Pancreas (tissue), 10 donors: Measurements from ENCODE around the gene GFY. TPM values are rescaled to one million over a fixed set of nuclear protein-coding genes. Genes with fewer than 3 reads are reported as not detected.

ENCODE experiments used
- ATAC-seq, 4 donors: fragments of 200-7000 bp; cut with Tn5 transposase; one replicate each; pipeline versions ENCODE4 v1.8.0 to v1.9.1; 2020; ENCODE audit warnings: mild to moderate bottlenecking in 4 of 4, moderate library complexity in 4 of 4
- DNase-seq, 6 donors: peaks; one replicate each; pipeline ENCODE4 v3.0.0-alpha.2; 2020
- FAIRE-seq: peaks from 2 replicates; lab custom pipeline; 2012; peaks lifted over from hg19 to GRCh38; lab: Jason Lieb, UNC
- H3K27ac ChIP-seq, 4 donors: fragments of 200-600 bp; sonication (generic); 1 replicate in 3 of 4; 2 replicates in 1 of 4; pipeline versions ENCODE4 v1.5.0 to v1.8.0; 2020
- H3K27me3 ChIP-seq, 4 donors: fragments of 200-600 bp; one replicate each; pipeline ENCODE4 v1.8.0; 2021
- H3K36me3 ChIP-seq, 3 donors: fragments of 200-600 bp; sonication (generic) in 1 of 3; one replicate each; pipeline versions ENCODE4 v1.5.0 to v1.8.0; 2020 to 2021
- H3K4me1 ChIP-seq, 3 donors: fragments of 200-600 bp; one replicate each; pipeline ENCODE4 v1.8.0; 2021
- H3K4me3 ChIP-seq, 4 donors: fragments of 200-600 bp; sonication (generic) in 2 of 4; one replicate each; pipeline versions ENCODE4 v1.5.0 to v1.8.0; 2020 to 2021
- H3K9me3 ChIP-seq, 4 donors: fragments of 200-600 bp; one replicate each; pipeline ENCODE4 v1.8.0; 2021
- WGBS, 2 donors: extraction: QIAGEN DNeasy Blood & Tissue Kit; methylation state at CpG; one replicate each; pipeline ENCODE4 v1.1.7; 2013; 5-methylcytosine and 5-hydroxymethylcytosine counted together
- intact Hi-C, 3 donors: fragments of 100-400 bp; cut with DNase I; formaldehyde crosslinking; loops; one replicate each; pipeline versions ENCODE4 v1.11.1 to v1.14.2; 2022
- polyA plus RNA-seq, 2 donors: library from polyadenylated mRNA; stranded (reverse); fragments of 200-250 nt; gene quantifications; one replicate each; pipeline ENCODE4 v1.2.3, GENCODE V29; 2013
- total RNA-seq, 6 donors: library from RNA; stranded (reverse); fragmentation: NEBNext Ultra II Directional in 4 of 6; extraction: Animal tissue kit (Norgen Biotek cat#: 25700) in 4 of 6; gene quantifications; one replicate each; pipeline versions ENCODE4 v1.2.1 to v1.2.4, GENCODE V29; 2021 to 2023
- TF ChIP-seq, protein P1 (sequence below), 4 donors: fragments of 200-600 bp; sonication (generic) in 3 of 4; IDR thresholded peaks; one replicate each; pipeline versions ENCODE4 v1.5.0 to v1.8.0; 2021; ENCODE audit warnings: antibody characterized with exemption in 4 of 4
- donor health status: healthy with polysubstance abuse.
- donor health status: DM: no; HTN: no; CAD: no; lungs with moderate emphysema.
- donor health status: DM: no; HTN: no; CAD: no.
- donor health status: control.
- donor health status: control.
- donor health status: Bipolar disorder and iron deficiency.
- donor health status: DM: yes; HTN: yes; CAD: no.
- donor health status: DM: no; HTN: no; CAD: no.
- donor health status: DM: no; HTN: no; CAD: no.
- donor health status: DM: yes; HTN: yes; CAD: no.

The GFY gene
- total and polyA plus RNA-seq, 8 donors, result not detected

DNA sequence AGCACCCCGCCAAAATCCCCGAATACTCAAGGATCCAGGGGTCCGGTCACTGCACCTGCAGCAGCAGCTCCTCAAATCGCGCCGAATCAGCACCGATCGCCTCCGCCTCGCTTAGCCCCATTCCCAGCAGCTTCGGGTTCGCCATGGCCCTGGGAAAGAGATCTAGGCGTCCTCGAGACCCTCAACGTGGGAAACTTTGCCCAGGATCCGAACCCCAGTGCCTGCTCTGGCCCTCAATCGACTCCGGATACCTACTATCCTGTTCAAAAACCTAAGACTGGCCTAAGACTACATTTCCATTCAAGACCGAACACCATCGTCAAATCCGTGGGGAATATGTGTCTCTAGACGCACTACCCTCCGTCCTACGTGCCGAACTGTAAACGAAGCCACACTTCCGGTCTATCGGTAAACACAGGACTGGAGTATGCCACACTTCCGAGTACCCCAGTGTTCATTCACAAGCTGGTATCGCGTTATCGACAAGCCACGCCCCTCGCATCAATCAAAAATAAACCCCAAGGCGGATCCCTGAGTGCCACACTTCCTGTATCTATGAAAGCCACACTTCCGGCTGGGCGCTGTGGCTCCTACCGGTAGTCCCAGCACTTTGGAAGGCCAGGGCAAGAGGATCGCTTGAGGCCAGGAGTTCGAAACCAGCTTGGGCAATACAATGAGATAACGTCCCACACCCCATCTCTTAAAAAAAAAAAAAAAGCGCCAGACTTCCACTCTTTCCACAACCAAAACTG, 26.4 kb downstream of the GFY start, which contains the start of gene PIH1D1:
TSS of gene PIH1D1 (minus strand) at position 385 of the 752 bp plus-strand sequence. CDS start at position 145, 240 bp downstream.
- Histone ChIP-seq H3K4me1 (peaks cover 0 to 7% (median 5%) of the 10 kb centered on the region in 3 donors), H3K36me3 (no peaks in the 10 kb centered on the region)
- intact Hi-C loops, result no loop called here

DNA sequence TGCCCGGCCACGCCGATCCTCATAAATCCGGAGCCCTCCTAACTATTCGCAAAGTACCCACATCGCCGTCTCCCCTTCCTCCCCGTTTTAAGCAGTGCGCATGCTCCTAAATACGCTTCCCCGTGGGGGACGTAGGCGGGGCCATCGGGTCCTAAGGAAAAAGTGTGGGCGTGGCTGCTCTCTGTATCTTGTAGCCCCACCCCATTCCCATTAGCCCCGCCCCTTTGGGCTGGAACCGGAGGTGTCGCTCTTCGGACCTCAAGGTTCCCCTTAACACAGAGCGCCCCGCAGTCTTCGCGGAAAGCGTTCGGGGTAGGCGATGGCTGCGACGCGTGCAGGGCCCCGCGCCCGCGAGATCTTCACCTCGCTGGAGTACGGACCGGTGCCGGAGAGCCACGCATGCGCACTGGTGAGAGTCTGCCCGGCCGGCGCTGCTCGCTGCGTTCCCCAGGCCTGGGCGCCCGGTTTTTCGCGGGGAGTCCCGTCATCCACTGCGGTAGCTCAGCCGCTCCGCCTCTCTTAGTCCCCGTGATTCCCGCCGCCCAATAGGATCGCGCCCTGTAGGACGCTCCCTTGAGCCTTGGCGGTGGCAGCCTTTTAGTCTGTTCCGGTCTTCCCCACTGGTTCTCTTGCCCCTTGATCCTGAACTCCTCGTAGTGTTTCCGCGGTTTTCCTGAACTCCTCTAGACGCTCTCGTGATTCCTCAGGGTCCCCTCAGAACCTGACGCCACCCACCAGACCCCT, 28.0 kb downstream of the GFY start, which contains the start of gene ALDH16A1:
TSS of gene ALDH16A1 (plus strand) at position 213 of the 744 bp plus-strand sequence. CDS start at position 320, 107 bp downstream.
- peaks cover 0 to 7% (median 5%) of the 10 kb centered on the region in 3 donors for H3K4me1 ChIP-seq
- H3K27me3 ChIP-seq, result no peaks in the 10 kb centered on the region
- peak; percentile 97 to 99 (median 98) for DNase-seq
- TF ChIP-seq, protein P1, sequence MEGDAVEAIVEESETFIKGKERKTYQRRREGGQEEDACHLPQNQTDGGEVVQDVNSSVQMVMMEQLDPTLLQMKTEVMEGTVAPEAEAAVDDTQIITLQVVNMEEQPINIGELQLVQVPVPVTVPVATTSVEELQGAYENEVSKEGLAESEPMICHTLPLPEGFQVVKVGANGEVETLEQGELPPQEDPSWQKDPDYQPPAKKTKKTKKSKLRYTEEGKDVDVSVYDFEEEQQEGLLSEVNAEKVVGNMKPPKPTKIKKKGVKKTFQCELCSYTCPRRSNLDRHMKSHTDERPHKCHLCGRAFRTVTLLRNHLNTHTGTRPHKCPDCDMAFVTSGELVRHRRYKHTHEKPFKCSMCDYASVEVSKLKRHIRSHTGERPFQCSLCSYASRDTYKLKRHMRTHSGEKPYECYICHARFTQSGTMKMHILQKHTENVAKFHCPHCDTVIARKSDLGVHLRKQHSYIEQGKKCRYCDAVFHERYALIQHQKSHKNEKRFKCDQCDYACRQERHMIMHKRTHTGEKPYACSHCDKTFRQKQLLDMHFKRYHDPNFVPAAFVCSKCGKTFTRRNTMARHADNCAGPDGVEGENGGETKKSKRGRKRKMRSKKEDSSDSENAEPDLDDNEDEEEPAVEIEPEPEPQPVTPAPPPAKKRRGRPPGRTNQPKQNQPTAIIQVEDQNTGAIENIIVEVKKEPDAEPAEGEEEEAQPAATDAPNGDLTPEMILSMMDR (IDR thresholded peaks at IDR 0.05), result no peak
- H3K27ac ChIP-seq, result peak within 1 kb of the TSS; percentile 85 to 95 (median 88)
- ATAC-seq, result peak; percentile 86 to 91 (median 87)
- H3K4me3 ChIP-seq, result peak within 1 kb of the TSS; percentile 41 to 63 (median 54)
- no peaks in the 10 kb centered on the region for H3K9me3 ChIP-seq
- H3K36me3 ChIP-seq, result no peaks in the 10 kb centered on the region
- intact Hi-C loops, result no loop called here
- 0 to 1% methylated on average over 66 of the region's 66 CpGs for WGBS, 2 donors
- no peak for FAIRE-seq

More for the DNA sequence above, 26.4 kb downstream of the GFY start, which contains the start of gene PIH1D1:
- FAIRE-seq (peak; percentile 65), DNase-seq (peak; percentile 83 to 98 (median 97)), ATAC-seq (peak; percentile 74 to 85 (median 80))
- Histone ChIP-seq H3K9me3 (no peaks in the 10 kb centered on the region), H3K27ac (peak within 1 kb of the TSS; percentile 85 to 95 (median 88)), H3K27me3 (no peaks in the 10 kb centered on the region), H3K4me3 (peak within 1 kb of the TSS; percentile 64 to 80 (median 72))
- 0 to 1% methylated on average over 42 of the region's 42 CpGs for WGBS, 2 donors
- TF ChIP-seq, protein P1 (IDR thresholded peaks at IDR 0.05), result peak in 1 of 4 donors; percentile 9

DNA sequence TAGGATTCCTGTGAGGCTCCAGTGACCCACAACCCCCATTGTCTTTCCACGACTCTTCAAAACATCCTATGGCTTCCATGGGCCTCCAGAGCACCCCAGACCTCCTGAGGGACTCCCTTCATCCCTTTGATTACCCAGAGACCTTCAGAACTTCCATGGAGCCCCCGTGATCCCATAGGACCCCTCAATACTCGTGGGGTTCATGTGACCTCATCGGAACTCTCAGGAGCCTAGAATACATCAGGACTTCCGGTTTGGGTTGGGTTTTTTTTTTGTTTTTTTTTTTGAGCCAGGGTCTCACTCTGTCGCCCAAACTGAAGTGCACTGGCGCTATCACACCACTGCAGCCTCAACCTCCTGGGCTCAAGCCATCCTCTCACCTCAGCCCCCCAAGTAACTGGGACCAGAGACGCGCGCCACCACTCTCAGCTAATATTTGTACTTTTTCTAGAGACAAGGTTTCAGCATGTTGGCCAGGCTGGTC, 28.6 kb downstream of the GFY start:
- no peak for DNase-seq
- Histone ChIP-seq H3K27me3 (no peaks in the 10 kb centered on the region), H3K4me3 (peak overlapping the region; percentile 41 to 63 (median 54)), H3K27ac (peak overlapping the region; percentile 85 to 95 (median 88)), H3K9me3 (no peaks in the 10 kb centered on the region), H3K36me3 (no peaks in the 10 kb centered on the region), H3K4me1 (peaks cover 0 to 7% (median 5%) of the 10 kb centered on the region in 3 donors)
- FAIRE-seq, result no peak
- ATAC-seq, result no peak
- TF ChIP-seq, protein P1 (IDR thresholded peaks at IDR 0.05), result no peak
- 26 to 31% methylated on average over 10 of the region's 10 CpGs for WGBS, 2 donors
- intact Hi-C loops, result no loop called here

DNA sequence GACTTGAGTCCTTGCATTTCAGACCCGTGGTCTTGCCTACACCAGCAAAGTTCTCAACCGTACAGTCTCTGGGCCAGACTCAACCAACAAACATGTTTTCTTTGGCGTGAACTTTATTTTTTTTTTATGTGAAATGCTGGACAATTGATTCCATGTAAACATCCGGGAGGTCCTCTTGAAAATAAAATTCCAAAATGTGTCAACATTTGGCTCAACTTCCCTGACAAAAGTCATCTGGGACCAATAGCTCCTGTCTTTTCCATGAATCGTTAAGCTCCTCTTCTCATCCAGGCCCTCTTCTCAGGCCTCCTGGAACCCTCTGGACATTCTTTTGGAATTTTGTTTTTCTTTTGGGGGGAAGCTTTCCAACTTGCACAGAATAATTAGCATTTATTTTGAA, 30.6 kb downstream of the GFY start:
- Histone ChIP-seq H3K27ac (no peak overlapping the region), H3K9me3 (no peaks in the 10 kb centered on the region), H3K4me3 (no peak overlapping the region), H3K27me3 (no peaks in the 10 kb centered on the region), H3K4me1 (peaks cover 0 to 4% (median 0%) of the 10 kb centered on the region in 3 donors), H3K36me3 (peaks cover 0 to 12% (median 0%) of the 10 kb centered on the region in 3 donors)
- intact Hi-C loops, result no loop called here
- DNase-seq, result no peak
- TF ChIP-seq, protein P1 (IDR thresholded peaks at IDR 0.05), result no peak
- 70 to 82% methylated on average over 5 of the region's 5 CpGs for WGBS, 2 donors
- no peak for FAIRE-seq
- ATAC-seq, result no peak
